Stimulated activated CD8-positive, alpha-beta memory T cell treated with anti-CD3 and anti-CD28 coated beads, Interleukin-15, amount 100 ng/mL, for 1 hour (primary cell): ENCODE data around the gene GPC5.
"Not testable (repeated sequence)": the region's sequence is repeated elsewhere in the genome, so short reads cannot be mapped to it uniquely, and the experiment has no call there.

Experiments
- DNase-seq: peaks from one replicate; pipeline ENCODE4 v3.0.0-alpha.2; 2020; ENCODE audit warnings: low read depth

Gene GPC5

GRCh38 chr13:91652404-91653301 lies 254.2 kb downstream of the GPC5 start:
- no peak for DNase-seq

GRCh38 chr13:91655731-91656130 lies 257.3 kb downstream of the GPC5 start:
- DNase-seq: no peak

GRCh38 chr13:91657283-91657682 lies 258.9 kb downstream of the GPC5 start:
- no peak for DNase-seq

GRCh38 chr13:91659256-91660075 lies 261.0 kb downstream of the GPC5 start:
- DNase-seq: no peak

- no peak for DNase-seq
Measured at GRCh38 chr13:91660076-91660415, 261.6 kb downstream of the GPC5 start.

- DNase-seq: no peak
Measured at GRCh38 chr13:91661692-91662490, 263.5 kb downstream of the GPC5 start.

GRCh38 chr13:91664039-91664438 lies 265.6 kb downstream of the GPC5 start:
- no peak for DNase-seq

GRCh38 chr13:91667486-91667885 lies 269.1 kb downstream of the GPC5 start:
- DNase-seq: no peak

GRCh38 chr13:91668866-91669495 lies 270.6 kb downstream of the GPC5 start:
- no peak for DNase-seq

- DNase-seq: not testable (repeated sequence)
Measured at GRCh38 chr13:91674347-91674746, 275.9 kb downstream of the GPC5 start.

- no peak for DNase-seq
Measured at GRCh38 chr13:91684746-91685145, 286.3 kb downstream of the GPC5 start.

GRCh38 chr13:91690944-91691343 lies 292.5 kb downstream of the GPC5 start:
- no peak for DNase-seq

- DNase-seq: no peak
Measured at GRCh38 chr13:91693466-91693865, 295.0 kb downstream of the GPC5 start.

GRCh38 chr13:91698308-91698707 lies 299.9 kb downstream of the GPC5 start:
- no peak for DNase-seq

GRCh38 chr13:91698767-91699166 lies 300.3 kb downstream of the GPC5 start:
- no peak for DNase-seq

- no peak for DNase-seq
Measured at GRCh38 chr13:91699863-91700262, 301.4 kb downstream of the GPC5 start.

GRCh38 chr13:91701975-91702374 lies 303.6 kb downstream of the GPC5 start:
- no peak for DNase-seq

GRCh38 chr13:91702411-91702810 lies 304.0 kb downstream of the GPC5 start:
- DNase-seq: no peak

- no peak for DNase-seq
Measured at GRCh38 chr13:91704398-91704797, 306.0 kb downstream of the GPC5 start.

GRCh38 chr13:91708558-91708957 lies 310.1 kb downstream of the GPC5 start:
- no peak for DNase-seq

GRCh38 chr13:91709180-91709579 lies 310.8 kb downstream of the GPC5 start:
- DNase-seq: no peak

GRCh38 chr13:91710733-91711132 lies 312.3 kb downstream of the GPC5 start:
- DNase-seq: no peak
